ENCODE results near the gene EFTUD2.

The EFTUD2 gene

GRCh38 chr17:44910231-44911106 is 11.2 kb upstream of the EFTUD2 start:
- DNase-seq (ENCODE audit: low read depth): no peak

- no peak for DNase-seq (ENCODE audit: low read depth)
Observed at GRCh38 chr17:44909681-44910144, 10.5 kb upstream of the EFTUD2 start.

- no peak for DNase-seq (ENCODE audit: low read depth)
Observed at GRCh38 chr17:44908761-44909326, 9.6 kb upstream of the EFTUD2 start.

- DNase-seq (ENCODE audit: low read depth): no peak
Observed at GRCh38 chr17:44907729-44908470, 8.7 kb upstream of the EFTUD2 start.

GRCh38 chr17:44906763-44907728 is 7.8 kb upstream of the EFTUD2 start:
- no peak for DNase-seq (ENCODE audit: low read depth)

- DNase-seq (ENCODE audit: low read depth): no peak
Observed at GRCh38 chr17:44906010-44906646, 6.9 kb upstream of the EFTUD2 start.

- no peak for DNase-seq (ENCODE audit: low read depth)
Observed at GRCh38 chr17:44905006-44906000, 6.1 kb upstream of the EFTUD2 start.

- no peak for DNase-seq (ENCODE audit: low read depth)
Observed at GRCh38 chr17:44904001-44904984, 5.0 kb upstream of the EFTUD2 start.

- no peak for DNase-seq (ENCODE audit: low read depth)
Observed at GRCh38 chr17:44903012-44903685, 3.9 kb upstream of the EFTUD2 start.

GRCh38 chr17:44902135-44902760 is 3.0 kb upstream of the EFTUD2 start:
- DNase-seq (ENCODE audit: low read depth): no peak

GRCh38 chr17:44901411-44901921 is 2.2 kb upstream of the EFTUD2 start:
- DNase-seq (ENCODE audit: low read depth): no peak

GRCh38 chr17:44900894-44901293 is 1.6 kb upstream of the EFTUD2 start:
- DNase-seq (ENCODE audit: low read depth): no peak

- DNase-seq (ENCODE audit: low read depth): no peak
Observed at GRCh38 chr17:44898768-44899073, 524 bp downstream of the EFTUD2 start.

GRCh38 chr17:44894642-44895041 is 4.6 kb downstream of the EFTUD2 start:
- no peak for DNase-seq (ENCODE audit: low read depth)

- DNase-seq (ENCODE audit: low read depth): no peak
Observed at GRCh38 chr17:44892250-44892649, 7.0 kb downstream of the EFTUD2 start.

GRCh38 chr17:44889003-44889402 is 10.2 kb downstream of the EFTUD2 start:
- DNase-seq (ENCODE audit: low read depth): no peak

All from stimulated activated CD8-positive, alpha-beta memory T cell treated with anti-CD3 and anti-CD28 coated beads, Interleukin-7, amount 100 ng/mL, for 24 hours (primary cell).